Neural cell (in vitro differentiated cells): ENCODE measurements around the gene NTNG1. TPM values are rescaled to one million over a fixed set of nuclear protein-coding genes. Genes with fewer than 3 reads are reported as not detected.

Experiments
- H2AFZ ChIP-seq: fragments of 200-600, 300-800 bp; sonication (generic), shearing (Covaris generic); 2 replicates; pipeline ENCODE4 v1.6.0; 2014; ENCODE audit warnings: low read depth, mild to moderate bottlenecking, antibody characterized with exemption, low read length, moderate library complexity
- H3F3A ChIP-seq: fragments of 200-600 bp; shearing (Covaris generic); 2 replicates; pipeline ENCODE4 v1.6.1; 2016; ENCODE audit warnings: mild to moderate bottlenecking, moderate library complexity, mixed read lengths, antibody characterized with exemption, low read length; ENCODE audit not compliant: insufficient read depth, poor library complexity, severe bottlenecking
- H3K27ac ChIP-seq: fragments of 200-600, 300-800 bp; sonication (generic), shearing (Covaris generic); 2 replicates; pipeline ENCODE4 v1.5.1; 2014; ENCODE audit warnings: mild to moderate bottlenecking, low read length, moderate library complexity
- H3K27me3 ChIP-seq: fragments of 300-800, 200-600 bp; sonication (generic), shearing (Covaris generic); 2 replicates; pipeline ENCODE4 v1.6.0; 2014; ENCODE audit warnings: mild to moderate bottlenecking, low read depth, low read length, moderate library complexity; ENCODE audit not compliant: insufficient read depth
- H3K36me3 ChIP-seq: fragments of 300-800, 200-600 bp; sonication (generic), shearing (Covaris generic); 2 replicates; pipeline ENCODE4 v1.5.1; 2014; ENCODE audit warnings: mild to moderate bottlenecking, antibody characterized with exemption, low read length, moderate library complexity; ENCODE audit not compliant: insufficient read depth
- H3K4me2 ChIP-seq: fragments of 300-800, 200-600 bp; sonication (generic), shearing (Covaris generic); 2 replicates; pipeline ENCODE4 v1.6.0; 2014; ENCODE audit warnings: mild to moderate bottlenecking, low read length
- H3K4me3 ChIP-seq: fragments of 300-800, 200-600 bp; sonication (generic), shearing (Covaris generic); 2 replicates; pipeline ENCODE4 v1.5.1; 2014; ENCODE audit warnings: mild to moderate bottlenecking, low read length, moderate library complexity
- H3K79me2 ChIP-seq: fragments of 200-600 bp; shearing (Covaris generic); replicated peaks from 2 replicates; pipeline ENCODE4 v1.6.0; 2014; ENCODE audit warnings: mild to moderate bottlenecking, low read length, moderate library complexity; ENCODE audit not compliant: insufficient read depth
- H3K9ac ChIP-seq: fragments of 300-800, 200-600 bp; sonication (generic), shearing (Covaris generic); 2 replicates; pipeline ENCODE4 v1.6.1; 2016; ENCODE audit warnings: mild to moderate bottlenecking, low read length, mixed read lengths
- H3K9me2 ChIP-seq: fragments of 200-600 bp; shearing (Covaris generic); 2 replicates; pipeline ENCODE4 v1.6.1; 2016; ENCODE audit warnings: mild to moderate bottlenecking, low read length, mixed read lengths; ENCODE audit not compliant: insufficient read depth
- H3K9me3 ChIP-seq: fragments of 200-600, 300-800 bp; sonication (generic), shearing (Covaris generic); 2 replicates; pipeline ENCODE4 v1.6.1; 2016; ENCODE audit warnings: mild to moderate bottlenecking, mixed run types, low read length, moderate library complexity, mixed read lengths
- H4K20me1 ChIP-seq: fragments of 200-600 bp; shearing (Covaris generic); 2 replicates; pipeline ENCODE4 v1.6.1; 2016; ENCODE audit warnings: mild to moderate bottlenecking, mixed run types; ENCODE audit not compliant: insufficient read depth
- EP300 ChIP-seq: fragments of 450-650 bp; conservative IDR thresholded peaks from 2 replicates; pipeline ENCODE4 v1.6.1; 2014; ENCODE audit warnings: antibody characterized with exemption, mild to moderate bottlenecking, moderate library complexity; ENCODE audit not compliant: poor library complexity, severe bottlenecking
- EZH2 ChIP-seq: fragments of 200-600, 300-800 bp; shearing (Covaris generic), sonication (generic); IDR thresholded peaks from 2 replicates; pipeline ENCODE4 v1.6.1; 2014; ENCODE audit warnings: antibody characterized with exemption, low read length, borderline replicate concordance, mild to moderate bottlenecking; ENCODE audit not compliant: insufficient read depth, poor library complexity, severe bottlenecking
- MXI1 ChIP-seq: fragments of 450-650 bp; conservative IDR thresholded peaks from 2 replicates; pipeline ENCODE4 v1.6.1; 2014; ENCODE audit warnings: antibody characterized with exemption, mild to moderate bottlenecking; ENCODE audit not compliant: poor library complexity, severe bottlenecking
- POLR2AphosphoS5 ChIP-seq: IDR thresholded peaks from 2 replicates; pipeline ENCODE4 v1.6.1; 2012
- RAD21 ChIP-seq: fragments of 450-650 bp; conservative IDR thresholded peaks from 2 replicates; pipeline ENCODE4 v1.6.1; 2014; ENCODE audit warnings: antibody characterized with exemption, mild to moderate bottlenecking, moderate library complexity
- REST ChIP-seq: IDR thresholded peaks from 2 replicates; pipeline ENCODE4 v1.6.1; 2012; ENCODE audit warnings: borderline replicate concordance
- SMC3 ChIP-seq: fragments of 450-650 bp; conservative IDR thresholded peaks from 2 replicates; pipeline ENCODE4 v1.6.1; 2014; ENCODE audit warnings: antibody characterized with exemption, mild to moderate bottlenecking, moderate library complexity; ENCODE audit not compliant: poor library complexity
- TAF1 ChIP-seq: IDR thresholded peaks from 2 replicates; pipeline ENCODE4 v1.6.1; 2012; ENCODE audit warnings: low read depth
- polyA plus RNA-seq: library from polyadenylated mRNA; depleted of rRNA; stranded (reverse); fragments of >200 nt; gene quantifications from 2 replicates; pipeline ENCODE4 v1.2.3, GENCODE V29; 2014
- TF ChIP-seq, protein P1 (sequence below): fragments of 450-650 bp; IDR thresholded peaks from 2 replicates; pipeline ENCODE4 v1.5.1; 2014; ENCODE audit warnings: antibody characterized with exemption, mild to moderate bottlenecking, moderate library complexity; ENCODE audit not compliant: poor library complexity, severe bottlenecking

NTNG1 gene
- polyA plus RNA-seq, 1 donor from 2014 or later, result not detected

DNA sequence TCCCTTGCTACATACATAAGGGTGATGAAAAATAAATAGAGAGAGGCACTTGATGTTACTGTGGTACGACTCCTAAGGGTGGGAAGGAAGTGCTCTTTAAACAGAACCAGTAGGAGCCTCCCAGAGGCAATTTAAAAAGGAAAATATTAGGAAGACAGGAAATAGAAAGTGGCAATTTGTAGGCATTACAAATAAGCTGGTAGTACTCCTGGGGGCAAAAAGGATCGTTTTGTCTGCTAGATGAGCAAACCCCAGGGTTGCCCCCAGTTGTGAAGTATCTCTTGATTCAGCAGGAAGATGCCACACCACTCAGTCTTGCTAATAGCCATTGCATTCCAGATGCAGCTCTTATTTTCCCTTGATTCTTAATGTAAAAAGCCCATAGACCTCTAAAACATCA, 303.0 kb downstream of the NTNG1 start:
- Histone ChIP-seq H3K4me2 (no peak overlapping the region), H3K9ac (no peak overlapping the region), H3K27me3 (no peaks in the 10 kb centered on the region), H3F3A (peaks cover 3% of the 10 kb centered on the region), H3K27ac (no peak overlapping the region), H3K9me2 (no peaks in the 10 kb centered on the region), H3K79me2 (no peaks in the 10 kb centered on the region), H3K9me3 (no peaks in the 10 kb centered on the region), H3K4me3 (no peak overlapping the region), H4K20me1 (no peaks in the 10 kb centered on the region), H2AFZ (no peak overlapping the region), H3K36me3 (no peaks in the 10 kb centered on the region)
- TF ChIP-seq REST, result no peak
- TF ChIP-seq, protein P1, sequence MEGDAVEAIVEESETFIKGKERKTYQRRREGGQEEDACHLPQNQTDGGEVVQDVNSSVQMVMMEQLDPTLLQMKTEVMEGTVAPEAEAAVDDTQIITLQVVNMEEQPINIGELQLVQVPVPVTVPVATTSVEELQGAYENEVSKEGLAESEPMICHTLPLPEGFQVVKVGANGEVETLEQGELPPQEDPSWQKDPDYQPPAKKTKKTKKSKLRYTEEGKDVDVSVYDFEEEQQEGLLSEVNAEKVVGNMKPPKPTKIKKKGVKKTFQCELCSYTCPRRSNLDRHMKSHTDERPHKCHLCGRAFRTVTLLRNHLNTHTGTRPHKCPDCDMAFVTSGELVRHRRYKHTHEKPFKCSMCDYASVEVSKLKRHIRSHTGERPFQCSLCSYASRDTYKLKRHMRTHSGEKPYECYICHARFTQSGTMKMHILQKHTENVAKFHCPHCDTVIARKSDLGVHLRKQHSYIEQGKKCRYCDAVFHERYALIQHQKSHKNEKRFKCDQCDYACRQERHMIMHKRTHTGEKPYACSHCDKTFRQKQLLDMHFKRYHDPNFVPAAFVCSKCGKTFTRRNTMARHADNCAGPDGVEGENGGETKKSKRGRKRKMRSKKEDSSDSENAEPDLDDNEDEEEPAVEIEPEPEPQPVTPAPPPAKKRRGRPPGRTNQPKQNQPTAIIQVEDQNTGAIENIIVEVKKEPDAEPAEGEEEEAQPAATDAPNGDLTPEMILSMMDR, result no peak
- no peak for TF ChIP-seq RAD21
- no peak for TF ChIP-seq SMC3
- no peak for TF ChIP-seq EZH2

- Histone ChIP-seq H3K27ac (no peak overlapping the region), H2AFZ (no peak overlapping the region), H3F3A (peaks cover 3% of the 10 kb centered on the region), H4K20me1 (no peaks in the 10 kb centered on the region), H3K36me3 (no peaks in the 10 kb centered on the region), H3K9me3 (no peaks in the 10 kb centered on the region), H3K79me2 (no peaks in the 10 kb centered on the region), H3K4me3 (no peak overlapping the region), H3K27me3 (no peaks in the 10 kb centered on the region), H3K4me2 (no peak overlapping the region), H3K9ac (no peak overlapping the region), H3K9me2 (no peaks in the 10 kb centered on the region)
- no peak for TF ChIP-seq EP300
- TF ChIP-seq MXI1, result no peak
- TF ChIP-seq REST, result no peak
- TF ChIP-seq SMC3, result no peak
- no peak for TF ChIP-seq POLR2AphosphoS5
- no peak for TF ChIP-seq TAF1
- no peak for TF ChIP-seq EZH2
- TF ChIP-seq RAD21, result no peak
- TF ChIP-seq, protein P1, result no peak
Observed at GRCh38 chr1:107444302-107444701, 303.5 kb downstream of the NTNG1 start.
